GM10847 (cell line): ENCODE measurements around the gene KCND3.

Source experiments
- POLR2A ChIP-seq: IDR thresholded peaks from 2 replicates; pipeline ENCODE4 v1.6.1; 2011; ENCODE audit not compliant: insufficient read length; ENCODE audit errors: extremely low read depth

Gene KCND3

GRCh38 chr1:111973150-111973790, 16.2 kb downstream of the KCND3 start:
- no peak for TF ChIP-seq POLR2A

- no peak for TF ChIP-seq POLR2A
Measured at GRCh38 chr1:111971396-111971795, 18.1 kb downstream of the KCND3 start.

- no peak for TF ChIP-seq POLR2A
Measured at GRCh38 chr1:111968511-111968910, 21.0 kb downstream of the KCND3 start.

- TF ChIP-seq POLR2A: no peak
Measured at GRCh38 chr1:111967886-111968285, 21.6 kb downstream of the KCND3 start.

- no peak for TF ChIP-seq POLR2A
Measured at GRCh38 chr1:111967067-111967690, 22.3 kb downstream of the KCND3 start.

- TF ChIP-seq POLR2A: no peak
Measured at GRCh38 chr1:111965781-111966443, 23.6 kb downstream of the KCND3 start.

- TF ChIP-seq POLR2A: no peak
Measured at GRCh38 chr1:111963985-111964738, 25.3 kb downstream of the KCND3 start.

GRCh38 chr1:111961773-111962565, 27.5 kb downstream of the KCND3 start:
- TF ChIP-seq POLR2A: no peak

- no peak for TF ChIP-seq POLR2A
Measured at GRCh38 chr1:111961016-111961415, 28.5 kb downstream of the KCND3 start.

GRCh38 chr1:111959436-111959835, 30.0 kb downstream of the KCND3 start:
- TF ChIP-seq POLR2A: no peak

- TF ChIP-seq POLR2A: no peak
Measured at GRCh38 chr1:111958851-111959250, 30.6 kb downstream of the KCND3 start.

GRCh38 chr1:111958075-111958474, 31.4 kb downstream of the KCND3 start:
- TF ChIP-seq POLR2A: no peak

- no peak for TF ChIP-seq POLR2A
Measured at GRCh38 chr1:111956155-111956771, 33.2 kb downstream of the KCND3 start.

- no peak for TF ChIP-seq POLR2A
Measured at GRCh38 chr1:111955755-111956154, 33.7 kb downstream of the KCND3 start.
